ENCODE results near the gene TMEM145.
A peak's percentile ranks its signal among the peaks of the same experiment; 100 is the strongest.
"Not testable (repeated sequence)": the region's sequence is repeated elsewhere in the genome, so short reads cannot be mapped to it uniquely, and the experiment has no call there.

The TMEM145 gene

DNA sequence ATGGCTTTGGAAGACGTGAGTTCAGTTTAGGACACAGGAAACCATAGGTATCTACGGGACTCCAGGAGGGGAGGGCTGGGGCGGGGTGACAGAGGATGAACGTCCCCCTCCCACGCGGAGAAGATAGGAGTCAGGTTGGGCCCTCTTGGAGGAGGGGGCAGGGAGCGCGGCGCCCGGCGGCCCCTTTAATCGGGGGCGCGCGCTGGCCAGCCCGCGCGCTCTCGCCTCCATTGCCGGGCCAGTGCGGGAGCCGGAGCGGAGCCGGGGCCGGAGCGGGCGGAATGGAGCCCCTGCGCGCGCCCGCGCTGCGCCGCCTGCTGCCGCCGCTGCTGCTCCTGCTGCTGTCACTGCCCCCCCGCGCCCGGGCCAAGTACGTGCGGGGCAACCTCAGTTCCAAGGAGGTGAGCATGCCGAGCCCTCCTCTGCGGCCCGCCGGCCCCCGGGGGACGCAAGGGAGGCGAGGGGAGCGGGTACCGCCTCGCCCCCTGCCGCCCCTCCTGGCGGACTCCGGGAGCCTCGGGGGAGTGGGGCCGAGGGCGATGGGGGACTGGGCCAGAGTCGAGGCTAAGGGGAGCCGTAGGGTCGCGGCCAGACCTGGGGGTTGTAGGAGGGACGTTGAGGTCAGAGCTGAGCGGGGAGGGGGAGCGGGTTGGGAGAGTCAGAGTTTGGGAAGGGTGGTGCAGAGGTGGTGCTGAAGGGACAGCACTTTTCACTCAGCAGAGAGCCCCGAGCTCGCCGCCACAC lies at the start of gene TMEM145:
TMEM145 (plus strand) TSS at position 214 of the 744 bp plus-strand sequence; CDS start at position 282, 68 bp downstream.
- peak in 1 of 2 experiments; percentile 87 for DNase-seq

DNA sequence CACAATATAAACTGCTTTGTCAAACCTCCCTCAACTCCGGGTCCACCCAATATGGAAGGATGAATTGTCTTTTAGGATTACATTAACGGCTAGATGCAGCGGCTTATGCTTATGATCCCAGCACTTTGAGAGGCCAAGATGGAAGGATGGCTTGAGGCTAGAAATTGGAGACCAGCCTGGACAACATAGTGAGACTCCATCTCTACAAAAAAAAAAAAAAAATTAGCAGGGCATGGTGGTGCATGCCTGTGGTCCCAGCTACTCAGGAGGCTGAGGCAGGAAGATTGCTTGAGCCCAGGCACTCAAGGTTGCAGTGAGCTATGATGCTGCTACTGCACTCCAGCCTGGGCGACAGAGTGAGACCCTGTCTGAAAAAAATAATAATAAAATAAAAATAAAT lies 47.0 kb upstream of the TMEM145 start:
- not testable (repeated sequence) for DNase-seq

DNA sequence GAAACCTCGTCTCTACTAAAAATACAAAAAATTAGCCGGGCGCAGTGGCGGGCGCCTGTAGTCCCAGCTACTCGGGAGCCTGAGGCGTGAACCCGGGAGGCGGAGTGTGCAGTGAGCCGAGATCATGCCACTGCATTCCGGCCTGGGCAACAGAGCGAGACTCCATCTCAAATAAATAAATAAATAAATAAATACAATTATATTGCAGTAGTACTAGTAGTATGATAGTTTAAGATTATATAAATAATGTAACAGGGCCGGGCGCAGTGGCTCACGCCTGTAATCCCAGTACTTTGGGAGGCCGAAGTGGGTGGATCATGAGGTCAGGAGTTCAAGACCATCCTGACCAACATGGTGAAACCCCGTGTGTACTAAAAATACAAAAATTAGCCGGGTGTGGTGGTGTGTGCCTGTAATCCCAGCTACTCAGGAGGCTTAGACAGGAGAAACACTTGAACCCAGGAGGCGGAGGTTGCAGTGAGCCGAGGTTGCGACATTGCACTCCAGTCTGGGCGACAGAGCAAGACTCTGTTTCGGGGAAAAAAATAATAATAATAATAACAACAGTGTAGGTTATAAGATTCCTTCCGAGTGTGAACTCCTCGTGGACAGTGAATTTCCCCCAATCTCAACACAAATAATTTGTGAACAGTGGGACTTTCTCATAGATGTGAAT lies 46.0 kb upstream of the TMEM145 start:
- not testable (repeated sequence) for DNase-seq

DNA sequence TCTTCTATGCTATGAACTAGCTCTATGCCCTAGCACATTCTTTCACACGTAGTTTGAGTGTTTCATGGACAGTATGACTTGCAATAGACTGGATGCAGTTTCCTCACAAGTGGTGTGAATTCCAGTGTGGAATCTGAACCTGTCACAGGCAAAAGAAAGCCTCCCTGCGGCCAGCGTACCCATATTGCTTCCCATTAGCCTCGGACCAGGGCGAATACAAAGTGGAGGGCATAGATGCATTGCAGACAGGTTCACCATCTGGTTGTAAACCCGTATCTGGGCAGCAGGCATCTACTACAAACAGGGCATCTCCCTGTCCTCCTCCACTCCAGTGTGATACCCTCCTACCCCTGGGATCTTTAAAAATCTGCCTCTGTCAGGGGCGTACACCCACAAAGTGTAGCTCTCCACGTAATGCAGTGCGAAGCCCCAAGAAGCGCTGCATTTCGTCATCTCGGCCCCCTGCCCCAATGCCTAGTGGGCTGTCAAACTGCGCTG lies 45.4 kb upstream of the TMEM145 start:
- peak in 1 of 2 experiments; percentile 54 for DNase-seq

- peak; percentile 99 to 100 for DNase-seq
These were observed 44.9 kb upstream of the TMEM145 start for GRCh38 chr19:42268142-42268703.

- DNase-seq, result peak; percentile 100
These were observed 44.2 kb upstream of the TMEM145 start, which contains the start of gene CIC for GRCh38 chr19:42268704-42269477. TSS of gene CIC (plus strand) at chr19:42269252. CDS start at chr19:42271784, 2,532 bp downstream.

GRCh38 chr19:42269478-42270345 lies 43.4 kb upstream of the TMEM145 start:
- no peak for DNase-seq

GRCh38 chr19:42270346-42271044 lies 42.6 kb upstream of the TMEM145 start:
- DNase-seq, result peak in 1 of 2 experiments; percentile 61

DNA sequence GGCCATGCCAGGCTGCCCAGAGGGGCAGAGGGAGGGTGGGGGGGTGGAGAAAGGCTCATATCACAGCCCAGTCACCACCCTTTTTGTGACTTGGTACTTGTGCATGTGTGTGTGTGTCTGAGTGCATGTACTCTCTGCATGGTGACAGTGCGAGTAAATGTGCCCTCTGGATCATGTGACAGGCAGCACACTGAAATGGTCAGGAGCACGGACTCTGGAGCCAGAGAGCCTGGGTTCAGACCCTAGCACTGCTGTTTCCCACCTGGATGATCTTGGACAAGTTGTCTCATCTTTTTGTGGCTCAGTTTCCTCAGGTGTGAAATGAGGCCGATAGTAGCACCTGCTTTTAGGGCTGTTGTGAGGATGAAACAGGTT lies 42.1 kb upstream of the TMEM145 start:
- DNase-seq, result no peak

DNA sequence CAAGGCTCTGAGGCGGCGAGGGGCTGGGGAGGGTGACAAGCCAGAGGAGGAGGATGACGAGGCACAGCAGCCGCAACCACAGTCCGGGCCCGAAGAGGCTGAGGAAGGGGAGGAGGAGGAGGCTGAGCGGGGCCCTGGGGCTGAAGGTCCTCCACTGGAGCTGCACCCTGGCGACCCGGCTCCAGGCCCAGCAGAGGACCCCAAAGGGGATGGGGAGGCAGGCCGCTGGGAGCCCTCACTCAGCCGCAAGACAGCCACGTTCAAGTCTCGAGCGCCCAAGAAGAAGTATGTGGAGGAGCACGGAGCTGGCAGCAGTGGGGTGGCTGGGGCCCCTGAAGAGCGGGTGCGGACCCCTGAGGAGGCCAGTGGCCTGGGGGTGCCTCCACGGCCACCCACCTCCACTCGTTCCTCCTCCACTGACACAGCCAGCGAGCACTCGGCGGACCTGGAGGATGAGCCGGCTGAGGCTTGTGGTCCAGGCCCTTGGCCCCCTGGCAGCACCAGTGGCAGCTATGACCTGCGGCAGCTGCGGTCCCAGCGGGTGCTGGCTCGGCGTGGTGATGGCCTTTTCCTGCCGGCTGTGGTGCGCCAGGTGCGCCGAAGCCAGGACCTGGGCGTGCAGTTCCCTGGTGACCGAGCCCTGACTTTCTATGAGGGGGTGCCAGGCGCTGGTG lies 41.1 kb upstream of the TMEM145 start:
- no peak for DNase-seq

GRCh38 chr19:42272535-42272897 lies 40.6 kb upstream of the TMEM145 start:
- no peak for DNase-seq

- DNase-seq, result no peak
These were observed 40.1 kb upstream of the TMEM145 start for GRCh38 chr19:42272989-42273406.

- DNase-seq, result no peak
These were observed 39.6 kb upstream of the TMEM145 start for GRCh38 chr19:42273407-42274064.

DNA sequence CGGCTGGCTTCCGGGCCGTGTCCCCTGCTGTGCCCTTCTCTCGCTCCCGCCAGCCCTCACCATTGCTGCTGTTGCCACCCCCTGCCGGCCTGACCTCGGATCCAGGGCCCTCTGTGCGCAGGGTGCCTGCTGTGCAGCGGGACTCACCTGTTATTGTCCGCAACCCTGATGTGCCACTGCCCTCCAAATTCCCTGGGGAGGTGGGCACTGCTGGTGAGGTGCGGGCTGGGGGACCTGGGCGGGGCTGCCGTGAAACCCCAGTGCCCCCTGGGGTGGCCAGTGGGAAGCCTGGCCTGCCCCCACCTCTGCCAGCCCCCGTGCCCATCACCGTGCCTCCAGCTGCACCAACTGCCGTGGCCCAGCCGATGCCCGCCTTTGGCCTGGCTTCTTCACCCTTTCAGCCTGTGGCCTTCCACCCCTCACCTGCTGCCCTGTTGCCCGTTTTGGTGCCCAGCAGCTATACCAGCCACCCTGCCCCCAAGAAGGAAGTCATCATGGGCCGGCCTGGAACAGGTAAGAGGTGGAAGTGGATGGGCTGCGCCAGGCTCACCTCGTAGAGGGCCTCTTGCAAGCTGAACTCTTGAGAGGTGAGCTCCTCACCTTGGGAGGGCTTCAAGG lies 38.9 kb upstream of the TMEM145 start:
- DNase-seq, result no peak

- DNase-seq, result no peak
These were observed 38.0 kb upstream of the TMEM145 start for GRCh38 chr19:42275103-42275502.

DNA sequence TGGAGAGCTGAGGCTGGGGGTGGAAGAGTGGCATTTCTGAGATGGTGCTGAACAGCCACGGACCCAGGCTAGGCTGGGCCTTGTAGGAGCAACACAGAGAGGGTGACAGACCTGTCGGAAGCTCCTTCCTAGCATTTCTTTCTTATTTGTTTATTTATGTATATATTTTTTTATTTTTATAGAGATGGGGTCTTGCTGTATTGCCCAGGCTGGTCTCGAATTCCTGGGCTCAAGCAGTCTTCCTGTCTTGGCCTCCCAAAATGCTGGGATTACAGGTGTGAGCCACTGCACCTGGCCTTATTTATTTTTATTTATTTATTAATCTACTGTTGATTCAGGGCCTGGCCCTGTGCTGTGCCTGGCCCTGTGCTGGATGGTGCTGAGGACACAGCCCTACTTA lies 37.6 kb upstream of the TMEM145 start:
- DNase-seq, result no peak

DNA sequence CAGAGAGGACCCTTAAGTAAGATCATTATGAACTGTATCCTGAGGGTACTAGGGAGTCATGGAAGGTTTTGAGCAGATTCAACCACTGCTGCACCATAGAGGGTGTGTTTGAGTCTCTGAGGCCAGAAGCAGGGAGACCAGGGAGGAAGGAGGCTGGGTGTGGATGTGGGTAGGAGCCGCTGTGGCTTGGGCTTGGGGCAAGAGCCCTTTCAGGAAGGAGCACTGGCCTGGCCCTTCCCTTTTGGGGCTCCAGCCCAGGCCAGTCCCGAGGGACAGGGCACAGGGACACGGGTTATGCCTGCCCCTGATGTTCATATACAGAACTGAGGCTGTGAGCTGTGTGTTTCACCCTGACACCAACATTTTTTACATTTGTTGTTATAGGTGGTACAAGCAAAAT lies 36.8 kb upstream of the TMEM145 start:
- DNase-seq, result no peak

- no peak for DNase-seq
These were observed 36.3 kb upstream of the TMEM145 start for GRCh38 chr19:42276821-42277220.

- DNase-seq, result no peak
These were observed 35.2 kb upstream of the TMEM145 start for GRCh38 chr19:42277821-42278451.

Measured in NCI-H526 (cell line).